ENCODE measurements around the gene PRR13.

Gene PRR13

DNA sequence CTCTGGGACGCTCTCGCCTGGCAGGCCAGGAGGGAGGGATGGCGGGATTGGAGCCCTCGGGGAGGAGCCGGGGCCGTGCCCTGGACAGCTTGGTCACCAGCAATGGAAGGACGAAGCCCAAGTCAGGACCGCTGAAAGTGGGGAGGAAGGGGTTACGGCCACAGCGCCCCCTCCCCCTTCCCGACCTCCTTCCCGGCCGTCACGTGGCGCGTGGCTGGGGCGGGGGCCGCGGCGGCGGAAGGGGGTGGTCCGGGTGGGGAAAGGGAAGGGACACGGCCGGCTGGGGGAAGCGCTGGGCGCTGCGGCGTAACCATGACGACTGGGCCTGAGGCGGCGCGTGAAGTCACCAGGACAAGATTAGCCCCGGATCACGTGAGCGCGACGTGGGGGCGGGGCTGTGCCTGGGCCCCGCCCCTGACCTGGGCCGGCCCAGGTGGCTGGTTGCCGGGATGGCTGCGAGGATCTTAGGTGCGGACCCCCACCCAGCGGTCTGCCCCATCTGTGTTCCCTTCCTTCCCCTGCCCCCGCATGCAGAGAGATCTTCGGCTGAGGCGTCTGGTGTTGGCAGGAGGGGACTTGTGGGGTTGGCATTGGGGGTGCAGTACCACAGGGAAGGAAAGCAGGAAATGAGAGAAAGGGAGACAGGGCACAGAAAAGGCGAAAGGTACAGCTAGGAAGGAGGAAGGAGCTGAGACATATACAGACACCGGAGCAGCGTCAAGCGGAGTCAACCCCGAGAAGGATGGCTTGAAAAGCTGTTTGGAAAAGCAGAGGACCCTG, 51.5 kb downstream of the PRR13 start:
- peak; percentile 98 for DNase-seq (ENCODE audit: low read depth, low spot score)

DNA sequence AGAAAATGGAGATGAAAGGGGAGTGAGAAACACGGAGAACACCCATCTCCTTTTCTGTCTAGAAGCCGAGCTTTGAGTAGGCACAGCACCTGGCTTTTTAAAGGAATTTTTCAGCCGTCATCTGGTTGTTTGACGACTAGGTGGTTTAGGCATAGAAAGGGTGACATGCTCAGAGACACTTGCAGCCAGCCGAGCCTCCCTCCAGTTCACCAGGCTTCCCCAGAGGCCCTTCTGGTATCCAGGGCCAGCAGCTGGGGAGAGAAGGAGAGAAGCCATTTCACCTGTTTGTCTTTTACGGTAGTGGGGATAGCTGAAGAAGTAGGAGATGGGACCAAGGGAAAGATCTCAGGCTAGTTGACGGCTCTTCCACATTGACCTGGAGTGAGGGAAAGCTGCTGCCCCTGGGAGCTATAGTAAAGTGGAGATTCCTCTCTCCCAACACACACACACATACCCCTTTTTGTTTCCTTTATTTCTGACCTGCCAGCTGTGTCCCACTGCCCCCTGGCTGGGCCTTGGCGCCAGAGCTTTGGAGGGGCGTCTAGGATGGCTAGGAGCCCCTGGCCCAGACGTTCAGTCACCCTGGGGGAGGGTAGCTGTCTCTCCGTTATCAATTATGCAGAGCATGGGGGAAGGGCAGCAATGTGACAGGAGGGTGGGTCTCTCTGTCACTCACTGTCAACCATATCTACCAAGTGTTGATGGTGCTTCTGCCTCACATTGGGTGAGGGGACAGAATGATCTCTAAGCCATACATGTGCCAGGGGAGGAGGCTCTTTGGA, 52.3 kb downstream of the PRR13 start:
- DNase-seq (ENCODE audit: low read depth, low spot score): peak; percentile 69

Data from ELF-1 (cell line).